ENCODE measurements around the gene FBXO41. TPM values are rescaled to one million over a fixed set of nuclear protein-coding genes. Genes with fewer than 3 reads are reported as not detected.

Gene FBXO41
- total RNA-seq, 4 donors from 2014 or later: 1.7 to 6.0 (median 4.2) TPM

GRCh38 chr2:73232403-73233153, 51.7 kb downstream of the FBXO41 start:
- no peaks in the 10 kb centered on the region for H3K9me3 ChIP-seq
- peak overlapping the region; percentile 92 to 97 (median 96) for H3K27ac ChIP-seq (replicated peaks in 1 of 4)
- H3K4me1 ChIP-seq: peaks cover 26 to 39% (median 37%) of the 10 kb centered on the region in 4 donors
- DNase-seq (ENCODE audit: extremely low spot score): no peak
- WGBS: 6% methylated on average over 7 of the region's 37 CpGs
- intact Hi-C loops (cut with DNase I): no loop called here
- no peak for TF ChIP-seq POLR2AphosphoS5 (IDR thresholded peaks at IDR 0.05)
- H3K4me3 ChIP-seq: peak overlapping the region; percentile 73 to 89 (median 76)
- H3K27me3 ChIP-seq: no peaks in the 10 kb centered on the region
- H3K36me3 ChIP-seq: peaks cover 5 to 33% (median 28%) of the 10 kb centered on the region in 4 donors

- H3K4me1 ChIP-seq: peaks cover 7 to 14% (median 9%) of the 10 kb centered on the region in 4 donors
- H3K9me3 ChIP-seq: no peaks in the 10 kb centered on the region
- peaks cover 8 to 67% (median 63%) of the 10 kb centered on the region in 4 donors for H3K36me3 ChIP-seq
- H3K27ac ChIP-seq (replicated peaks in 1 of 4): no peak overlapping the region
- no peak for DNase-seq (ENCODE audit: extremely low spot score)
- no peak overlapping the region for H3K4me3 ChIP-seq
- intact Hi-C loops (cut with DNase I): no loop called here
- no peaks in the 10 kb centered on the region for H3K27me3 ChIP-seq
- no peak for TF ChIP-seq CTCF (IDR thresholded peaks at IDR 0.05)
- no peak for TF ChIP-seq POLR2A (IDR thresholded peaks at IDR 0.05; ENCODE audit: low read depth)
- TF ChIP-seq EP300 (IDR thresholded peaks at IDR 0.05): no peak
- TF ChIP-seq POLR2AphosphoS5 (IDR thresholded peaks at IDR 0.05): no peak
- 87% methylated on average over 10 of the region's 14 CpGs for WGBS
Observed at GRCh38 chr2:73228631-73229030, 55.6 kb downstream of the FBXO41 start.

GRCh38 chr2:73227086-73227485, 57.2 kb downstream of the FBXO41 start:
- Histone ChIP-seq H3K4me3 (no peak overlapping the region), H3K9me3 (no peaks in the 10 kb centered on the region), H3K27me3 (no peaks in the 10 kb centered on the region), H3K27ac (replicated peaks in 1 of 4) (no peak overlapping the region), H3K4me1 (peaks cover 0 to 7% (median 3%) of the 10 kb centered on the region in 4 donors), H3K36me3 (peaks cover 16 to 83% (median 78%) of the 10 kb centered on the region in 4 donors)
- no peak for DNase-seq (ENCODE audit: extremely low spot score)
- intact Hi-C loops (cut with DNase I): no loop called here
- TF ChIP-seq CTCF (IDR thresholded peaks at IDR 0.05) (no peak), POLR2AphosphoS5 (IDR thresholded peaks at IDR 0.05) (no peak), POLR2A (IDR thresholded peaks at IDR 0.05; ENCODE audit: low read depth) (no peak), EP300 (IDR thresholded peaks at IDR 0.05) (no peak)
- 75% methylated on average over 1 of the region's 3 CpGs for WGBS

- Histone ChIP-seq H3K9me3 (no peaks in the 10 kb centered on the region), H3K4me1 (peaks cover 0 to 6% (median 0%) of the 10 kb centered on the region in 4 donors), H3K27me3 (no peaks in the 10 kb centered on the region), H3K27ac (replicated peaks in 1 of 4) (no peak overlapping the region), H3K36me3 (peaks cover 21 to 95% (median 92%) of the 10 kb centered on the region in 4 donors), H3K4me3 (no peak overlapping the region)
- no peak for DNase-seq (ENCODE audit: extremely low spot score)
- 74% methylated on average over 8 of the region's 9 CpGs for WGBS
- intact Hi-C loops (cut with DNase I): no loop called here
- TF ChIP-seq POLR2AphosphoS5 (IDR thresholded peaks at IDR 0.05) (no peak), CTCF (IDR thresholded peaks at IDR 0.05) (no peak), POLR2A (IDR thresholded peaks at IDR 0.05; ENCODE audit: low read depth) (no peak), EP300 (IDR thresholded peaks at IDR 0.05) (no peak)
Observed at GRCh38 chr2:73225513-73226360, 58.5 kb downstream of the FBXO41 start.

- no peak for TF ChIP-seq EP300 (IDR thresholded peaks at IDR 0.05)
- no peak for TF ChIP-seq POLR2AphosphoS5 (IDR thresholded peaks at IDR 0.05)
- no peak for TF ChIP-seq POLR2A (IDR thresholded peaks at IDR 0.05; ENCODE audit: low read depth)
- TF ChIP-seq CTCF (IDR thresholded peaks at IDR 0.05): no peak
- Histone ChIP-seq H3K4me1 (peaks cover 0 to 6% (median 0%) of the 10 kb centered on the region in 4 donors), H3K27ac (replicated peaks in 1 of 4) (no peak overlapping the region), H3K27me3 (no peaks in the 10 kb centered on the region), H3K4me3 (no peak overlapping the region), H3K9me3 (no peaks in the 10 kb centered on the region), H3K36me3 (peaks cover 20 to 99% (median 92%) of the 10 kb centered on the region in 4 donors)
- intact Hi-C loops (cut with DNase I): no loop called here
- DNase-seq (ENCODE audit: extremely low spot score): no peak
- 93% methylated on average over 4 of the region's 4 CpGs for WGBS
Observed at GRCh38 chr2:73223821-73224220, 60.5 kb downstream of the FBXO41 start.
